Measurements from ENCODE around the gene ZBTB33.

The ZBTB33 gene

GRCh38 chrX:120250522-120251271 is at the start of gene ZBTB33:
Gene ZBTB33 (plus strand): TSS chrX:120250812. CDS start chrX:120253416, 2,604 bp downstream.
- peak; percentile 63 for DNase-seq (ENCODE audit: low read depth)

GRCh38 chrX:120200851-120201250 is 49.8 kb upstream of the ZBTB33 start:
- no peak for DNase-seq (ENCODE audit: low read depth)

- no peak for DNase-seq (ENCODE audit: low read depth)
Measured at GRCh38 chrX:120205816-120206753, 44.5 kb upstream of the ZBTB33 start.

- DNase-seq (ENCODE audit: low read depth) = no peak
Measured at GRCh38 chrX:120207009-120207605, 43.5 kb upstream of the ZBTB33 start.

GRCh38 chrX:120213438-120214265 is 37.0 kb upstream of the ZBTB33 start:
- DNase-seq (ENCODE audit: low read depth) = peak; percentile 7

- DNase-seq (ENCODE audit: low read depth) = no peak
Measured at GRCh38 chrX:120223374-120223773, 27.2 kb upstream of the ZBTB33 start.

GRCh38 chrX:120224388-120224787 is 26.2 kb upstream of the ZBTB33 start:
- no peak for DNase-seq (ENCODE audit: low read depth)

GRCh38 chrX:120228187-120228908 is 22.3 kb upstream of the ZBTB33 start:
- no peak for DNase-seq (ENCODE audit: low read depth)

- no peak for DNase-seq (ENCODE audit: low read depth)
Measured at GRCh38 chrX:120235284-120235683, 15.3 kb upstream of the ZBTB33 start.

GRCh38 chrX:120236687-120237479 is 13.7 kb upstream of the ZBTB33 start:
- DNase-seq (ENCODE audit: low read depth) = no peak

- DNase-seq (ENCODE audit: low read depth) = no peak
Measured at GRCh38 chrX:120238933-120239332, 11.7 kb upstream of the ZBTB33 start.

- DNase-seq (ENCODE audit: low read depth) = no peak
Measured at GRCh38 chrX:120242813-120243212, 7.8 kb upstream of the ZBTB33 start.

GRCh38 chrX:120244395-120244734 is 6.2 kb upstream of the ZBTB33 start:
- DNase-seq (ENCODE audit: low read depth) = no peak

- peak; percentile 31 for DNase-seq (ENCODE audit: low read depth)
Measured at GRCh38 chrX:120244735-120245498, 5.7 kb upstream of the ZBTB33 start.

- peak; percentile 3 for DNase-seq (ENCODE audit: low read depth)
Measured at GRCh38 chrX:120251471-120252011, 929 bp downstream of the ZBTB33 start.

GRCh38 chrX:120253784-120254183 is 3.2 kb downstream of the ZBTB33 start:
- DNase-seq (ENCODE audit: low read depth) = no peak

- DNase-seq (ENCODE audit: low read depth) = no peak
Measured at GRCh38 chrX:120260369-120260768, 9.8 kb downstream of the ZBTB33 start.

- no peak for DNase-seq (ENCODE audit: low read depth)
Measured at GRCh38 chrX:120262859-120263708, 12.5 kb downstream of the ZBTB33 start.

Measured in GM04503 (cell line).